Keratinocyte (primary cell): ENCODE measurements around the gene ANKRD13A.

ENCODE experiments used
- CTCF ChIP-seq, 3 experiments: IDR thresholded peaks in 1 of 3; conservative IDR thresholded peaks in 1 of 3; optimal IDR thresholded peaks in 1 of 3; 2 replicates in 2 of 3; 3 replicates in 1 of 3; pipeline versions ENCODE3 to v1.5.1; 2011; ENCODE audit warnings: low read length in 3 of 3, mild to moderate bottlenecking in 3 of 3, moderate library complexity in 2 of 3, control low read depth in 1 of 3, inconsistent platforms in 1 of 3; ENCODE audit not compliant: insufficient read depth in 2 of 3; ENCODE audit errors: extremely low read depth in 1 of 3
- EZH2 ChIP-seq: IDR thresholded peaks from one replicate; pipeline ENCODE4 v1.6.1; 2012; ENCODE audit warnings: inconsistent platforms, mild to moderate bottlenecking, low read length, moderate library complexity

GRCh38 chr12:110071504-110071903, 72.3 kb downstream of the ANKRD13A start:
- TF ChIP-seq CTCF (optimal IDR thresholded peaks at IDR 0.05 in 1 of 3, IDR thresholded peaks at IDR 0.05 in 1 of 3, conservative IDR thresholded peaks at IDR 0.05 in 1 of 3; ENCODE audit: extremely low read depth in 1 of 3, insufficient read depth in 2 of 3, low read length in 3 of 3), result no peak
- TF ChIP-seq EZH2, result no peak
